ENCODE data around the gene C1QTNF5.

DNA sequence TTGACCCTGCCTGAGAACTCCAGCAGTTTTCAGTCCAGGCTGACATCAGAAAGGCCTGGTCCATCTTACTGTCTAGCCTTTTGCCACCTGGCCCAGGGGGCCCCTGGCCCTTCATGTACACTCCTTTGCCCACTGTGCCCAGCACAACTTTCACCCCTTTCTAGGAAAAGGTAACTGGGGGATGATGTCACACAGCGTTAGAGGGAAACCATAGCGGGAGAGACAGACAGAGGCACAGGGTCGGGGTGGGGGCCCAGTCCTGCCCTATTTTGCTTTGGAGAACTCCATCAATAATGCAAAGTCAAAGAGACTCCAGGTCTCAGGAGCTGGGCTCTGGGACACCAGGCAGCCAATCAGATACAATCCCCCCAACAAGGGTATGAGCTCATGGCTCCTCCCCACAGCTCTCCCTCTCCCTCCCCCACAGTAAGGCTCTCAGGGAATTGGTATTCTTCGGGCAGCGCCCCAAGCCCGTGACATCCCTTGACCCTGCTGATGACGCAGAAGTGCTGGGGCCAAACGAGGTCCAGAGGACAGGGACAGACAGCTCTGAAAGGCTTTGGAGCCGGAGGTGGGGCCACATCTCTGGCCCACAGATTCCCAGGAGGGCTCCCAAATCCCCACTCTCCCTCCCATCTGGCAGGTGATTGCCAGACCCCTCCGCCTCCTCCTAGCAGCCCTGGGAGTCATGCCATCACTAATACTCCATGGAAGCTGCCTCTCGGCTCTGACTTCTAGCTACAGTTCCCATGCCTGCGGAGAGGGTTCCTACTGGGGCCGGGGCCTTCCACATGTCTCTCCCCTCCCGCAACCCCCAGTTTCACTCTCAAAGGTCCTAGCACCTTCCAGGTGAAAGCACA is 34.9 kb upstream of the C1QTNF5 start:
- TF ChIP-seq, protein P1, sequence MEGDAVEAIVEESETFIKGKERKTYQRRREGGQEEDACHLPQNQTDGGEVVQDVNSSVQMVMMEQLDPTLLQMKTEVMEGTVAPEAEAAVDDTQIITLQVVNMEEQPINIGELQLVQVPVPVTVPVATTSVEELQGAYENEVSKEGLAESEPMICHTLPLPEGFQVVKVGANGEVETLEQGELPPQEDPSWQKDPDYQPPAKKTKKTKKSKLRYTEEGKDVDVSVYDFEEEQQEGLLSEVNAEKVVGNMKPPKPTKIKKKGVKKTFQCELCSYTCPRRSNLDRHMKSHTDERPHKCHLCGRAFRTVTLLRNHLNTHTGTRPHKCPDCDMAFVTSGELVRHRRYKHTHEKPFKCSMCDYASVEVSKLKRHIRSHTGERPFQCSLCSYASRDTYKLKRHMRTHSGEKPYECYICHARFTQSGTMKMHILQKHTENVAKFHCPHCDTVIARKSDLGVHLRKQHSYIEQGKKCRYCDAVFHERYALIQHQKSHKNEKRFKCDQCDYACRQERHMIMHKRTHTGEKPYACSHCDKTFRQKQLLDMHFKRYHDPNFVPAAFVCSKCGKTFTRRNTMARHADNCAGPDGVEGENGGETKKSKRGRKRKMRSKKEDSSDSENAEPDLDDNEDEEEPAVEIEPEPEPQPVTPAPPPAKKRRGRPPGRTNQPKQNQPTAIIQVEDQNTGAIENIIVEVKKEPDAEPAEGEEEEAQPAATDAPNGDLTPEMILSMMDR (IDR thresholded peaks at IDR 0.05): no peak
- TF ChIP-seq SIN3A (IDR thresholded peaks at IDR 0.05; ENCODE audit: borderline replicate concordance, insufficient read depth, low read depth, low read length): no peak
